ENCODE data around the gene SARS1.

SARS1 gene

DNA sequence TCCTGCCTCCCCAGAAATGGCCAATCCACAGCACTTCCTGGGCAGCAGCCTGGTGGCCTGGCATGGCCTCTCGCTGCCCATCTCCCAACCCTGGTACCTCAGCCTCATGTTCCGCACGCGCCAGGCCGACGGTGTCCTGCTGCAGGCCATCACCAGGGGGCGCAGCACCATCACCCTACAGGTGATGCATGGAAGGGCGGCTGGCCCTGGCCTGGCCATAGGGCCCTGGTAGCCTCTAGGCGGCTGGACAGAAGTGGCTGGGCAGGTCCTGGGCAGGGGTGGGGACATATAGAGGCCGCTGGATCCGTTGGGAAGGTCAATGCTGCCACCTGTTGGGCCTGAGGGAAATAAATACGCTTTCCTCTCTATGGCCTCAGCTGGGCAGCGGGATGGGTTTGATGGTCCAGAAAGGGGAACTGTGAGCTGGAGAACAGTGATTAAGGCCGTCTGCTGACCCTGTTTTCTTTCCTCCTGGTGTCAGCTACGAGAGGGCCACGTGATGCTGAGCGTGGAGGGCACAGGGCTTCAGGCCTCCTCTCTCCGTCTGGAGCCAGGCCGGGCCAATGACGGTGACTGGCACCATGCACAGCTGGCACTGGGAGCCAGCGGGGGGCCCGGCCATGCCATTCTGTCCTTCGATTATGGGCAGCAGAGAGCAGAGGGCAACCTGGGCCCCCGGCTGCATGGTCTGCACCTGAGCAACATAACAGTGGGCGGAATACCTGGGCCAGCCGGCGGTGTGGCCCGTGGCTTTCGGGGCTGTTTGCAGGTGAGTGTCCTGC is 50.1 kb downstream of the SARS1 start:
- DNase-seq = peak; percentile 58

DNA sequence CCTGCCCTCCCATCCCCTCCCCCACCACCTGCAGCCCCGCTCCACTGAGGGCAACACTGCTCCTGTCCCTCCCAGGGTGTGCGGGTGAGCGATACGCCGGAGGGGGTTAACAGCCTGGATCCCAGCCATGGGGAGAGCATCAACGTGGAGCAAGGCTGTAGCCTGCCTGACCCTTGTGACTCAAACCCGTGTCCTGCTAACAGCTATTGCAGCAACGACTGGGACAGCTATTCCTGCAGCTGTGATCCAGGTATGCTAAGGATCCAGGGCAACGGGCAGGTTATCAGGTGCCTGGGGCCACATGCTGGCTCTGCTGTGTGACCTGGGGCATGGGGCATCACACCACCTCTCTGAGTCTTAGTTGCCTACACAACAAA is 50.6 kb downstream of the SARS1 start:
- DNase-seq = no peak

DNA sequence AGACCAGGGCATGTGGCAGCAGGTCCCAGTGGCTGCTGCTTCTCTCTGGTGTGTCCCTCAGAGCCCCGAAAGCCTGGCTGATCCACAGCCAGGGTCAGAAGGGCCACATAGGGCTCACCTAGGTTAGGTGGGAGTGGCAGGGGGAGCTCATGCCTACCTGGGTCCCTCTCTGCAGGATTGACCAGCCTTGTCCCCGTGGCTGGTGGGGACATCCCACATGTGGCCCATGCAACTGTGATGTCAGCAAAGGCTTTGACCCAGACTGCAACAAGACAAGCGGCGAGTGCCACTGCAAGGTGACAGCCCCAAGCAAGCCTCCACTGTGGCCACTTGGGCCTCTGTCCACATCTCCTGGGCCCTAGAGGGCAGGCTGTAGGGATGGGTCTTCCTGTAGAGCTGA is 51.3 kb downstream of the SARS1 start:
- no peak for DNase-seq

DNA sequence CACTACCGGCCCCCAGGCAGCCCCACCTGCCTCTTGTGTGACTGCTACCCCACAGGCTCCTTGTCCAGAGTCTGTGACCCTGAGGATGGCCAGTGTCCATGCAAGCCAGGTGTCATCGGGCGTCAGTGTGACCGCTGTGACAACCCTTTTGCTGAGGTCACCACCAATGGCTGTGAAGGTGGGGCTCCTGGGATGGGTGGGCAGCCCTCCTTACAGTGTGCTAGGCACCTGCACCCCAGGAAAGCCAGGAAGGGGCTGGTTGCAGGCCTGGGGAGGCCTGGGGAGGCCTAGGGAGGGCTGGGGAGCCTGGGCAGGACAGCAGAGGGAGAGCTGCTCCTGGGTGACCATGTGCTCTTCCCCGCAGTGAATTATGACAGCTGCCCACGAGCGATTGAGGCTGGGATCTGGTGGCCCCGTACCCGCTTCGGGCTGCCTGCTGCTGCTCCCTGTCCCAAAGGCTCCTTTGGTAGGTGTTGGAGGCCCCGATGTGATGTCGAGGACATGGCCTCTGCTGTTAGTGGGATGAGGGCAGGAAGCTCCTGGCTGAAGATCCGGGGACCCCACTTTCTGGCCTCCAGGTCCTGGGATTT is 52.1 kb downstream of the SARS1 start:
- no peak for DNase-seq

DNA sequence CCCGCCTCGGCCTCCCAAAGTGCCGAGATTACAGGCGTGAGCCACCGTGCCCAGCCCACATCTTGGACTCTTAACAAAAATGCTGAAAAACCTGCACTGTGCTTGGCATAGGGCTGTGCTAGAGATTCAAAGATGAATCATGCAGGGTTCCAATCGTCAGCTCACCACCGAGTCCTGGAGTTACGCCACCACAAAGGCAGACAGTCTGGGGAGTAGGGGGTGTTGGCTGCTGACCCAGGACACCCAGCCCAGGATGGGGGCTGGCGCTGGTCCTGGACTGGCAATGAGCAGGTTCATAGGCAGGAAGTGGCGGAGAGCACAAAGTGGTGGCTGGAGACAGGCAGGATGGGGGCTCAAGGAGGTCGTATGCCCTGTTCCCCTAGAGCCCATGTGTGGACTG is 53.2 kb downstream of the SARS1 start:
- DNase-seq = no peak

DNA sequence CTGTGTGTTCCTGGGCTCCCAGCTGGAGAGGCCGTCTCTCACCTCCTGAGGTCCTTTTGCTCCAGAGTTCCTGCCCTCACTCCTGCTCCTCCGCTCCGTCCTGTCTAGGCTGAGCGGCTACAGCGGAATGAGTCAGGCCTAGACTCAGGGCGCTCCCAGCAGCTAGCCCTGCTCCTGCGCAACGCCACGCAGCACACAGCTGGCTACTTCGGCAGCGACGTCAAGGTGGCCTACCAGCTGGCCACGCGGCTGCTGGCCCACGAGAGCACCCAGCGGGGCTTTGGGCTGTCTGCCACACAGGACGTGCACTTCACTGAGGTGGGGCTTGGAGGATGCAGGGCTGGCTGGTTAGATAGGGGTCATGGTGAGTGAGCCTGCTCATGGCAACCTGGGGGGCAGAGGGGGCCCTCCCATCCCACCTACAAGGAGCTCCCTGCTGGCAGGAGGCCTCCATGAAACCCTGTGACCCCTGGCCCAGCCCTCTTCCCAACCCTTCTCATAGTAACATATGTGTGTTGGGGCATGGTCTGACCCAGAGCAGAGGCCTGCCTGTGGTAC is 54.1 kb downstream of the SARS1 start:
- no peak for DNase-seq

DNA sequence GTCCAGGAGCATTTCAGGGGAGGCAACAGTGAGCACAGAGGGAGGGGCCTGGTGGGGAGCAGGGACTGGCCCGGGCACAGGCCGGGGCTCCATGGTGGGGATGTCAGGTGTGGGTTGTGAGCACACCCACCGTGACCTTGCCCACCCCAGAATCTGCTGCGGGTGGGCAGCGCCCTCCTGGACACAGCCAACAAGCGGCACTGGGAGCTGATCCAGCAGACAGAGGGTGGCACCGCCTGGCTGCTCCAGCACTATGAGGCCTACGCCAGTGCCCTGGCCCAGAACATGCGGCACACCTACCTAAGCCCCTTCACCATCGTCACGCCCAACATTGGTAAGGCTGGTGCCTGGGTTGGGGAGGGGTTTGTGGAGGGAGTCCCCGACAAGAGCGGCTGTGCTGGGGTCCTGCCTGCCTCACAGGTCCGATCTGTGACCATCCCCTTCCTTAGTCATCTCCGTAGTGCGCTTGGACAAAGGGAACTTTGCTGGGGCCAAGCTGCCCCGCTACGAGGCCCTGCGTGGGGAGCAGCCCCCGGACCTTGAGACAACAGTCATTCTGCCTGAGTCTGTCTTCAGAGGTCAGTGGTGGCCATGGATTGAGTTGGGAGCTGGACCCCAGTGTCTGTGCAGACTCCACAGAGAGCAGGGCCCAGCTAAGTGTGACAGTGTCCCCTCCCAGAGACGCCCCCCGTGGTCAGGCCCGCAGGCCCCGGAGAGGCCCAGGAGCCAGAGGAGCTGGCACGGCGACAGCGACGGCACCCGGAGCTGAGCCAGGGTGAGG is 54.9 kb downstream of the SARS1 start:
- no peak for DNase-seq

DNA sequence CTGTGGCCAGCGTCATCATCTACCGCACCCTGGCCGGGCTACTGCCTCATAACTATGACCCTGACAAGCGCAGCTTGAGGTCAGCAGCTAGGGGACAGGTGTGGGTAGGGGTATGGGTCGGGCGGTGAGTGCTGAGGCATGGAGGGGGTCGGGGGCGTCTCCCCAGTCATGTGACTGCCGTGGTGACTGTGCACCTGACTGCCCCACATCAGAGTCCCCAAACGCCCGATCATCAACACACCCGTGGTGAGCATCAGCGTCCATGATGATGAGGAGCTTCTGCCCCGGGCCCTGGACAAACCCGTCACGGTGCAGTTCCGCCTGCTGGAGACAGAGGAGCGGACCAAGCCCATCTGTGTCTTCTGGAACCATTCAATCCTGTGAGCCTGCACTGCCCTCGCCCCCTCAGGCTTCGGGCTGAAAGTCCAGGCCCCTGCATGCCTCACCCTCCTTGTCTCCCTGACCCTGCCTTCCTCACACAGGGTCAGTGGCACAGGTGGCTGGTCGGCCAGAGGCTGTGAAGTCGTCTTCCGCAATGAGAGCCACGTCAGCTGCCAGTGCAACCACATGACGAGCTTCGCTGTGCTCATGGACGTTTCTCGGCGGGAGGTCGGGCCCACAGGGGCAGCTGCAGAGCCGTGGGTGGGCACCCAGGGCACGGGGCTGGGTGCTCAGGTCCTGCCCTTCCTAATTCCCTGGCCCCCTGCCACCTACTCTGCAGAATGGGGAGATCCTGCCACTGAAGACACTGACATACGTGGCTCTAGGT is 55.7 kb downstream of the SARS1 start:
- DNase-seq = no peak

DNA sequence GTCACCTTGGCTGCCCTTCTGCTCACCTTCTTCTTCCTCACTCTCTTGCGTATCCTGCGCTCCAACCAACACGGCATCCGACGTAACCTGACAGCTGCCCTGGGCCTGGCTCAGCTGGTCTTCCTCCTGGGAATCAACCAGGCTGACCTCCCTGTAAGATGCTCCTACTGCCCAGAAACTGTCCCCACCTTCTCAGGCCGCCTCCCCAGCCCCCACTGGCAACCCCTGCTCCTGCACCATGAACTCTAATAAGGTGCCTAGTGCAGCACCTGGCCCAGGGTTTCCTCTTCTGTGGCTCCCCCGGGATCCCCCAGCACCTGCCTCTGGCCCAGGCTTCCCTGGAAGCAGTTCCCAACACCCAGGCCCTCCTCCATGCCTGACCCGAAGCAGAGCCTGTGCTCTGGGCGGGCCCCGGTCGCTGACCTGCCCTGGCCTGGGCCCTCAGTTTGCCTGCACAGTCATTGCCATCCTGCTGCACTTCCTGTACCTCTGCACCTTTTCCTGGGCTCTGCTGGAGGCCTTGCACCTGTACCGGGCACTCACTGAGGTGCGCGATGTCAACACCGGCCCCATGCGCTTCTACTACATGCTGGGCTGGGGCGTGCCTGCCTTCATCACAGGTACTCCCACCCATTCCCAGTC is 56.4 kb downstream of the SARS1 start:
- no peak for DNase-seq

DNA sequence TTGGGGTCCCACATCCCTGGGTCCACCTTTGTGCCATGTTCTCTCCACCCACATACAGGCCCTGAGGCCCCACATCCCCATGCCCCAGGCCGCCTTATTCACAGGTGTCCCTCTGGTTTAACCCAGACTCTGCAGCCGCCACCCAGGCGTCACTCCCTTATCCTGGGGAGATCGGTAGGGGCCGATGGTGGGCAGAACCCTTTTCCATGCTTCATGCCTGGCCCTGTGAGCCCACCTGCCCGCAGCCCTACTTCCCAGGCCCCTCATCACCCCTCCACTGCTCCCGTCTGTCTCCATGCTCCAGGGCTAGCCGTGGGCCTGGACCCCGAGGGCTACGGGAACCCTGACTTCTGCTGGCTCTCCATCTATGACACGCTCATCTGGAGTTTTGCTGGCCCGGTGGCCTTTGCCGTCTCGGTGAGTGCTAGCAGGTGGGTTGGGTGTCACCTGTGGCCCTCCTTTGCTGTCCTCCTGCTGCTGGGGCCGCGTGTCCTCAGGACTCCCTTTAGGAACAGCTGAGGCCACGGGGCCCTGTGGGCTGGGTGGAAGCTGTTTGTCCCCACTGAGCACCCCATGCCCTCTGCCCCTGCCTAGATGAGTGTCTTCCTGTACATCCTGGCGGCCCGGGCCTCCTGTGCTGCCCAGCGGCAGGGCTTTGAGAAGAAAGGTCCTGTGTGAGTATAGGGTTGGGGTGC is 57.1 kb downstream of the SARS1 start:
- no peak for DNase-seq

DNA sequence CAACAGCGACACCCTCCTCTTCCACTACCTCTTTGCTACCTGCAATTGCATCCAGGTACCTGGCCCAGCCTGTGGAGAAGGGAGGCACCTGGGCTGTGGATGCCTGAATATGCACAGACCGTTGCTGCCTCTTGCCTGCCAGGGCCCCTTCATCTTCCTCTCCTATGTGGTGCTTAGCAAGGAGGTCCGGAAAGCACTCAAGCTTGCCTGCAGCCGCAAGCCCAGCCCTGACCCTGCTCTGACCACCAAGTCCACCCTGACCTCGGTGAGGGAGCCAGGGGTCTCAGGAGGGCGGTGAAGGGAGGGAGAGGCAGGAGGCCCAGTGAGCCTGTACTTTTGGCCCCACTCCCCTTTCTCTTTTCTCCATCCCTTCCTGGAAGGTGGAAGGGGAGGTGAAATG is 57.7 kb downstream of the SARS1 start:
- DNase-seq = no peak

DNA sequence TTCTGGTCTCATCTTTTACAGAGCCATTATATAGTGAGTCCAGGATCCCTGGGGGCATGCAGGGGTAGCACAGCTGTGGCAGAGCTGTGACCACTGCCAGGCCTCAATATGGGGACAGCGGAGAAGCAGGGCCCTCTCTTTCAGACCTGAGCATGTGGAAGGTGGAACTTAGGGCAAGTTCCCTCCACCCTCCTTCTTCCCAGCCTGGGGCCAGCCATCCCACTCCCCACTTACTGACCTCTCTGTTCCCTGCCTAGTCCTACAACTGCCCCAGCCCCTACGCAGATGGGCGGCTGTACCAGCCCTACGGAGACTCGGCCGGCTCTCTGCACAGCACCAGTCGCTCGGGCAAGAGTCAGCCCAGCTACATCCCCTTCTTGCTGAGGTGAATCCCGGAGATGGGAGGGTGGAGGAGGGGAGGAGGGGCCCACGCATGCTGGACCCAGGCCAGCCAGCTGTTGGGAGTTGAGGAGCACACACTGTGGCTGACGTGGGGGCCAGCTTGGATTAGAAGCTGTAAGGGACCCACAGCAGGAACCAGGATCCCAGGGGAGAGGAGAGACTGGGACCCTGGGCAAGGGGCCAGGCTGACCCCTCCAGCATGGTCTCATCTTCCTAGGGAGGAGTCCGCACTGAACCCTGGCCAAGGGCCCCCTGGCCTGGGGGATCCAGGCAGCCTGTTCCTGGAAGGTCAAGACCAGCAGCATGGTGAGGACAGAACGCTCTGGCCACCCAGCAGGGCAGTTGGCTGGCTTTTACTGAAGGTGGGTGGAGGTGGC is 58.5 kb downstream of the SARS1 start:
- no peak for DNase-seq

DNA sequence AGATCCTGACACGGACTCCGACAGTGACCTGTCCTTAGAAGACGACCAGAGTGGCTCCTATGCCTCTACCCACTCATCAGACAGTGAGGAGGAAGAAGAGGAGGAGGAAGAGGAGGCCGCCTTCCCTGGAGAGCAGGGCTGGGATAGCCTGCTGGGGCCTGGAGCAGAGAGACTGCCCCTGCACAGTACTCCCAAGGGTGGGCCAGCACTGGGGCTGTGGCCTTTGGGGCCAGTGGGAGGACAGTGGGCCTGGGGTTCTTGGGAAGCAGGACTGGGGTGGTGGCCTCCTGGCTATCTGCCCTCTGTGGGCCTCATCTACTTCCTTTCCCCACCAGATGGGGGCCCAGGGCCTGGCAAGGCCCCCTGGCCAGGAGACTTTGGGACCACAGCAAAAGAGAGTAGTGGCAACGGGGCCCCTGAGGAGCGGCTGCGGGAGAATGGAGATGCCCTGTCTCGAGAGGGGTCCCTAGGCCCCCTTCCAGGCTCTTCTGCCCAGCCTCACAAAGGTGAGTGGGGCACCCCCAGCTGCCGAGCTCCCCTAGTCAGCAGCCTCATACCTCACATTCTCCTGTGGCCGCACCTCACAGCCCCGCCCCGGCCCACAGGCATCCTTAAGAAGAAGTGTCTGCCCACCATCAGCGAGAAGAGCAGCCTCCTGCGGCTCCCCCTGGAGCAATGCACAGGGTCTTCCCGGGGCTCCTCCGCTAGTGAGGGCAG is 59.3 kb downstream of the SARS1 start:
- no peak for DNase-seq

DNA sequence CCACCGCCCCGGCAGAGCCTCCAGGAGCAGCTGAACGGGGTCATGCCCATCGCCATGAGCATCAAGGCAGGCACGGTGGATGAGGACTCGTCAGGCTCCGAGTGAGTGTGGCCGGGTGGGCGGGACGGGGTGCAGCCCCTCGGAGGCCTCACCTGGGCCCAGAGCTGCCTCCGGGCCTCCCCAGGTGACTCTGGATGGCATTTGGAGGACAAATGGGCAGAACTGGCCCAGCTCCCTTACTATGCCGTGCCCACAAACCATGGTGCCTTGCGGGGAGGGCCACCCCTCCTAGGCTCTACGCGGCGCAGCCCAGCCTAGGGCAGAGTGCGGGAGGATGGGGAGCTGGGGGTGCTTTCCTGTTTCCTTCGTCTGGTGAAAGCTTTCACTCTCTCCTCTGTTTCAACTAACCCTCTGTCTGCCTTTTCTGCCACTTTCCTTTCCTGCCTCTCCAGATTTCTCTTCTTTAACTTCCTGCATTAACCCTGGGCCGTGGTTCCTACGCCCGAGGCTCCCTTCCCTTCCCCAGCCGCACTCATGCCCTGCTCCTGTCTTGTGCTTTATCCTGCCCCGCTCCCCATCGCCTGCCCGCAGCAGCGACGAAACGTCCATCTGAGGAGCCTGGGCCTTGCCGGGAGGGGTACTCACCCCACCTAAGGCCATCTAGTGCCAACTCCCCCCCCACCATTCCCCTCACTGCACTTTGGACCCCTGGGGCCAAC is 60.0 kb downstream of the SARS1 start:
- no peak for DNase-seq

DNA sequence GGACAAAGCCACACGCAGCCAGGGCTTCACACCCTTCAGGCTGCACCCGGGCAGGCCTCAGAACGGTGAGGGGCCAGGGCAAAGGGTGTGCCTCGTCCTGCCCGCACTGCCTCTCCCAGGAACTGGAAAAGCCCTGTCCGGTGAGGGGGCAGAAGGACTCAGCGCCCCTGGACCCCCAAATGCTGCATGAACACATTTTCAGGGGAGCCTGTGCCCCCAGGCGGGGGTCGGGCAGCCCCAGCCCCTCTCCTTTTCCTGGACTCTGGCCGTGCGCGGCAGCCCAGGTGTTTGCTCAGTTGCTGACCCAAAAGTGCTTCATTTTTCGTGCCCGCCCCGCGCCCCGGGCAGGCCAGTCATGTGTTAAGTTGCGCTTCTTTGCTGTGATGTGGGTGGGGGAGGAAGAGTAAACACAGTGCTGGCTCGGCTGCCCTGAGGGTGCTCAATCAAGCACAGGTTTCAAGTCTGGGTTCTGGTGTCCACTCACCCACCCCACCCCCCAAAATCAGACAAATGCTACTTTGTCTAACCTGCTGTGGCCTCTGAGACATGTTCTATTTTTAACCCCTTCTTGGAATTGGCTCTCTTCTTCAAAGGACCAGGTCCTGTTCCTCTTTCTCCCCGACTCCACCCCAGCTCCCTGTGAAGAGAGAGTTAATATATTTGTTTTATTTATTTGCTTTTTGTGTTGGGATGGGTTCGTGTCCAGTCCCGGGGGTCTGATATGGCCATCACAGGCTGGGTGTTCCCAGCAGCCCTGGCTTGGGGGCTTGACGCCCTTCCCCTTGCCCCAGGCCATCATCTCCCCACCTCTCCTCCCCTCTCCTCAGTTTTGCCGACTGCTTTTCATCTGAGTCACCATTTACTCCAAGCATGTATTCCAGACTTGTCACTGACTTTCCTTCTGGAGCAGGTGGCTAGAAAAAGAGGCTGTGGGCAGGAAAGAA is 61.1 kb downstream of the SARS1 start:
- DNase-seq = no peak

DNA sequence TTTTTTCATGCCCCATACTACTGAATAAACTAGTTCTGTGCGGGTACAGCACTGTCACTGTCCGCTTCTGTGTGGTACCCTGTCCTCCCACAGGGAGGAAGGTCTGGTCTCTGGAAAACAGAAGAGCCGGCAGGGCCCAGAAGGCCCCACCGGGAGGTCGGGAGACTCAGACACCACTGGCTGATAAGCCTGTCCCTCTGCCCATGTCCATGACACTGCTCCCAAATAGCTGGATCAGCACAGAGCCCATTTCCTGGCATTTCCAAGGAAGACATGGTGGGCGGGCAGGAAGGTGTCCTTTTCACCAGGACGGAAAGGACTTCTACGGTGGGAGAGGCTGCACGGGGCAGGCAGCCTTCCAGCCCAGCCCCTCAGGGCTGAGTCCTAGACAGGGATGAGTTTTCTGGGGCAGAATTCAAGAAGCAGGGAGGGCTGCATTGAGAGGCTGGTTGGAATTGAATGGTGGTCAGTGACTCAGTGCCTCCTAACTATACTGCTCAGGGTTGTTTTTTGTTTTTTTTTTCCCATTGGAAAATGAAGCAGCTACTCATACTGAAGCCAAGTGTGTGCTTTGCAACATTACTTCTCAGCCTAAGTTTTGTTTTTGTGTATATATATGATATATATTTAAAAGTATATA is 62.1 kb downstream of the SARS1 start:
- DNase-seq = no peak

DNA sequence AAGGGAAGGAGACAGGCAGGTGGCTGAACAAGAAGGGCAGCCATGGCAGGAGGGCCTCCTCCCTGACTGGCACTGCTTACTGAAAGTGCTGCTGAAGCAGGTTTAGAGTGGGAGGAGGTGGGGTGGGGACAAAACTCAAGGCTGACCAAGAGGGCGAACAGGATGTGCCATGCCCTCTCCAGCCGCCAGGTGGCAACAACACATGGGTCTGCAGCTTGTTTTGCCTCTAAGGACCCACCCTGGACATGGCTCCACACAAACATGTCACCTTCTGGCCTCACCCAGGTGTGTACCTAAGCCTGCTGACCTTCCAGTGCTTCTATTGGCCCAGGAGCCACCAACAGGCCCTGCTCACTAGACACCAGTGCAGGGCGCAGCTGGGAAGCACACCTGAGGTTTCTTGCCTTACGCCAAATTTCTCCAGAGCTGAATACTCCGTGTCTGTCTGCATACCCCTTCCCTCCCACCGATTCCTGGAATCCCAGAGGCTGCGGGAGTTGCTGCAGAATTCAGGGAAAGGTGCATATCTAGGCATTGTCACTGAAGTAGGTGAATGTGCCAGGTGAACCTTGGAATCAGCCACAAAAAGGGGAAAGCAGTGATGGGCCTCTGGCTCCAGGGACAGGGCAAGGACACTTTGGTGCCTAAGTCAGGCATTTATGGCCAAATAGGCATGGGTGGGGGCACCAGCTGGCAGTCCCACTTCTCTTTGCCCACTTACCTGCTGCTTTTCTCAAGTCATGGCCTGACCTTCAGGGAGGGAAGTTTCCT is 63.9 kb downstream of the SARS1 start:
- DNase-seq = peak; percentile 41
